Measurements from ENCODE around the gene THADA. TPM values are rescaled to one million over a fixed set of nuclear protein-coding genes. Genes with fewer than 3 reads are reported as not detected.

The THADA gene
- total RNA-seq, 4 donors from 2014 or later: 32.5 to 41.6 (median 39.0) TPM

- peak; percentile 77 for ATAC-seq (ENCODE audit: low FRiP score)
- DNase-seq (ENCODE audit: low spot score): no peak
- TF ChIP-seq, protein P1, sequence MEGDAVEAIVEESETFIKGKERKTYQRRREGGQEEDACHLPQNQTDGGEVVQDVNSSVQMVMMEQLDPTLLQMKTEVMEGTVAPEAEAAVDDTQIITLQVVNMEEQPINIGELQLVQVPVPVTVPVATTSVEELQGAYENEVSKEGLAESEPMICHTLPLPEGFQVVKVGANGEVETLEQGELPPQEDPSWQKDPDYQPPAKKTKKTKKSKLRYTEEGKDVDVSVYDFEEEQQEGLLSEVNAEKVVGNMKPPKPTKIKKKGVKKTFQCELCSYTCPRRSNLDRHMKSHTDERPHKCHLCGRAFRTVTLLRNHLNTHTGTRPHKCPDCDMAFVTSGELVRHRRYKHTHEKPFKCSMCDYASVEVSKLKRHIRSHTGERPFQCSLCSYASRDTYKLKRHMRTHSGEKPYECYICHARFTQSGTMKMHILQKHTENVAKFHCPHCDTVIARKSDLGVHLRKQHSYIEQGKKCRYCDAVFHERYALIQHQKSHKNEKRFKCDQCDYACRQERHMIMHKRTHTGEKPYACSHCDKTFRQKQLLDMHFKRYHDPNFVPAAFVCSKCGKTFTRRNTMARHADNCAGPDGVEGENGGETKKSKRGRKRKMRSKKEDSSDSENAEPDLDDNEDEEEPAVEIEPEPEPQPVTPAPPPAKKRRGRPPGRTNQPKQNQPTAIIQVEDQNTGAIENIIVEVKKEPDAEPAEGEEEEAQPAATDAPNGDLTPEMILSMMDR (IDR thresholded peaks at IDR 0.05): no peak
These were observed 171.3 kb downstream of the THADA start for GRCh38 chr2:43424262-43425207.

DNA sequence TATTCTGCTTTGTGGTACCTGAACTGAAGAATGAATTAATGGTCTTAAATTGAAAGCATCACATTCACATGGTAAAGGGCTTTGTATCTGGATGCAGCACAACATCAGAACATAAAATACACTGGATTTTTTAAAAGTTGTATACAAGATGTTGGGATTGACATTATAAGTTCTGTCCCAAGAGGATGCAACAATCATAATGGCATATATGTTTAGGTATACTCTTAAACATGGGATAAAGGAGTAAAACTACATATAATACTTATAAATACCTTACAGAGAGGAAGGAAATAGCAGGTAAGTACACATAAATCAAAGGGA, 171.9 kb downstream of the THADA start:
- no peak for ATAC-seq (ENCODE audit: low FRiP score)
- TF ChIP-seq, protein P1 (IDR thresholded peaks at IDR 0.05): no peak

GRCh38 chr2:43421194-43421593, 174.6 kb downstream of the THADA start:
- ATAC-seq (ENCODE audit: low FRiP score) (no peak), DNase-seq (ENCODE audit: low spot score) (no peak)
- TF ChIP-seq, protein P1 (IDR thresholded peaks at IDR 0.05): no peak

More for the DNA sequence above, 171.9 kb downstream of the THADA start:
- no peak for DNase-seq (ENCODE audit: low spot score)

DNA sequence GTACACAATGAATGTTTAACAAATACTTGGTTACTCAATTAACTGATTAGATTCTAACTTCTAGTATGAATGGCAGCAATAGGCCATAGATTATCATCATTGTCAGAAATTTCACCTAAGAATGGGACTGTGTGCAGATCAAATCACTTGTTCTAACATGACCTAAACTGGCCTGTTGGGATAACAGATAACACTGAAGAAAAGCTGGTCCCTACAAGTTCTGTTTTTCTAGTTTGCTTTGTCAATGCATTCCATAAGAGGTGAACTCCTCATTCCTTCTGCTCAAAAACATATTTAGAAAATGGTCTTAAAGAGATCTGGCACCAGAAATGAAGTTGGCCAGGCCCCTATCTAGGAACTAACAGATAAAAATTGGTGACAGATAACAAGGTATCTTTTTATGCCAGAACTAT, 175.4 kb downstream of the THADA start:
- TF ChIP-seq, protein P1 (IDR thresholded peaks at IDR 0.05): no peak
- no peak for ATAC-seq (ENCODE audit: low FRiP score)
- DNase-seq (ENCODE audit: low spot score): no peak

GRCh38 chr2:43419876-43420275, 176.0 kb downstream of the THADA start:
- TF ChIP-seq, protein P1 (IDR thresholded peaks at IDR 0.05): no peak
- DNase-seq (ENCODE audit: low spot score) (no peak), ATAC-seq (ENCODE audit: low FRiP score) (peak; percentile 7)

GRCh38 chr2:43419243-43419642, 176.6 kb downstream of the THADA start:
- TF ChIP-seq, protein P1 (IDR thresholded peaks at IDR 0.05): no peak
- ATAC-seq (ENCODE audit: low FRiP score) (no peak), DNase-seq (ENCODE audit: low spot score) (no peak)

- DNase-seq (ENCODE audit: low spot score): no peak
- TF ChIP-seq, protein P1 (IDR thresholded peaks at IDR 0.05): no peak
- no peak for ATAC-seq (ENCODE audit: low FRiP score)
These were observed 177.2 kb downstream of the THADA start for GRCh38 chr2:43418680-43419079.

Measured in omental fat pad (tissue), 4 donors.